ENCODE data around the gene POLRMT. TPM values are rescaled to one million over a fixed set of nuclear protein-coding genes. Genes with fewer than 3 reads are reported as not detected.
"Not testable (repeated sequence)": the region's sequence is repeated elsewhere in the genome, so short reads cannot be mapped to it uniquely, and the experiment has no call there.

Gene POLRMT
- total RNA-seq, 1 experiment from 2014 or later: 33.2 TPM

DNA sequence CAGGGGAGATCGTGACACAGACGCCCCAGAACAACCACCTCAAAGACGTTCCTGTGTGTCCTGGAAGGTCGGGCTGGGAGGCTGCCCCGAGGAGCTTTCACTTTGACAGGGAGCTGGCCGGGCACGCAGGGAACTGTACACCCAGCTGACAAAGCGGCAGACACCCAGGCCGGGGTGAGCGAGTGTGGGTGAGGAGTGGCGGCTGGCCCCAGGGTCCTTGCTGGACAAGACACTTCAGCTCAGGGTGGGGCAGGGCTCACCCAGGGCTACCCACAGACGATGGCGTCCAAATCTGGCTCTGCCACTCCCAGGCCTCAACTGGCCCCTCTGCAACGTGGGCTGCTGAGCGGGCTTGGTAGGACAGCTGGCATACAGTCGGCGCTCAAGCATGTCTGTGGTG, 8.4 kb upstream of the POLRMT start:
- no peak for DNase-seq
- Histone ChIP-seq H3K27me3 (no peaks in the 10 kb centered on the region), H3K4me3 (no peak overlapping the region), H3K9me3 (no peaks in the 10 kb centered on the region), H3K36me3 (no peaks in the 10 kb centered on the region)

DNA sequence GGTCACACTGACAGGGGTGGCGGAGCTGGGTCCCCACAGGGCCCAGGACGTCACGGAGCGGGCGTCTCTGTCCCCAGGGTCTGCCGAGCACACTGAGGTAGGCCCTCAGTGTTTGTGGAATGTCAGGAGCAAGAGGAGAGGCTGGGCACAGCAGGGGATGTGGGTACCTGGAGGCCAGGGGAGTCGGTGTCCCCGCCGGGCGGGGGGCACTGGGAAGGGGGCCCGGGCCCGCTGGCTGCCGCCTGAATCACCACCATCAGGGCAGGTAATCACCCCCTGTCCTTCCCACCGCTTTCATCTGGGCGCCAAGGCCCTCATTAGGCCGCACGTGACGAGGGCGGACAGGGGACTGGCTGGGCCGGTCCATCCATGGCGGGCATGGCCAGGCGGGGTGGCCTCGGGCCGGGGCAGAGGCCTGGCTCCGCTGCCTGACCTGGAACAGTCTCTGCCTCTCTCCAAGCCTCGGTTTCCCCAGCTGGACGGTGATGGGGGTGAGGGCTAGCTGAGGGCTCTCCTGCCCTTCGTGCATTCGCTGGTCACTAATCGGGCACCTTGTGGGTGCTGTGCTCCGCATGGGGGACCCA, 7.4 kb upstream of the POLRMT start:
- no peak for DNase-seq
- H3K36me3 ChIP-seq: no peaks in the 10 kb centered on the region
- no peaks in the 10 kb centered on the region for H3K27me3 ChIP-seq
- H3K4me3 ChIP-seq: no peak overlapping the region
- H3K9me3 ChIP-seq: no peaks in the 10 kb centered on the region

DNA sequence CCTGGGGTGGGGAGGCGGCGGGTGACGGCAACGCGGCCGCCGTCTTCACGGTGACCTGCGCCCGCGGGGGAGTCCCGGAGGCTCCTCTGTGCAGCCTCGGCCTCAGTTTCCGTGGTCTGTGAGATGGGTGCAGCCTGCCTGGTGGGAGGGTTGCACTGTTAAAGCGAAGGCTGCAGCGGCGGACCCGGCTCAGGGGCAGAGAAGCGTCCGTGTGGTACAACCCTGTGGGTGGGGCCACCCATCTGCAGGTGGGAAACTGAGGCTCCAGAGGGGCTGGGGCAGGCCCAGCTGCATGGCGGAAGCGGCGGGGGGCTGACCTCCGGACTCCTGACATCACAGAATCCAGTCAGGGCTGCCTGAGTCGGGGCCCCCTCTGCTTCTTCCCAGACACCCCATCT, 6.8 kb upstream of the POLRMT start:
- H3K9me3 ChIP-seq: no peaks in the 10 kb centered on the region
- H3K27me3 ChIP-seq: no peaks in the 10 kb centered on the region
- no peak for DNase-seq
- H3K36me3 ChIP-seq: no peaks in the 10 kb centered on the region
- H3K4me3 ChIP-seq: no peak overlapping the region

GRCh38 chr19:639253-640160, 6.2 kb upstream of the POLRMT start, which contains the start of gene FGF22:
Gene FGF22 (plus strand): TSS chr19:639879. CDS start chr19:639926, 47 bp downstream.
- DNase-seq: peak; percentile 85
- Histone ChIP-seq H3K9me3 (no peaks in the 10 kb centered on the region), H3K36me3 (no peaks in the 10 kb centered on the region), H3K27me3 (no peaks in the 10 kb centered on the region), H3K4me3 (peak within 1 kb of the TSS; percentile 34)

DNA sequence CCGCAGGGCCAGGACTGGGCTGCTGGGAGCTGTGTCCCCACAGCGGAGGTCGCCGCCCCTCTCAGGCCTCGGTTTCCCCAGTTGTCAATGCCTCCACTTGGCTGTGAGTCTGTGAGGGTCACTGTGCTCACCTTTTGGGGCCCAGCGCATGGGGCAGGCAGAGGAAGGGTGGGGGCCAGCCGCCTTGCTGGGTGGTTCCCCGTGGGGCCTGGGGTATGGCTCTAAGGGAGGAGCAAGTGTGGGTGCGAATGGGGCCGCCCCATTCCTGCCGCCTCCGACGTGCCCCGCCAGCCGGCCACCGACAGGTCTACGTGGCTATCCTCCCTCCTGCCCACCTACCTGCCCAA, 5.5 kb upstream of the POLRMT start:
- H3K27me3 ChIP-seq: no peaks in the 10 kb centered on the region
- no peaks in the 10 kb centered on the region for H3K36me3 ChIP-seq
- DNase-seq: no peak
- H3K9me3 ChIP-seq: no peaks in the 10 kb centered on the region
- H3K4me3 ChIP-seq: no peak overlapping the region

DNA sequence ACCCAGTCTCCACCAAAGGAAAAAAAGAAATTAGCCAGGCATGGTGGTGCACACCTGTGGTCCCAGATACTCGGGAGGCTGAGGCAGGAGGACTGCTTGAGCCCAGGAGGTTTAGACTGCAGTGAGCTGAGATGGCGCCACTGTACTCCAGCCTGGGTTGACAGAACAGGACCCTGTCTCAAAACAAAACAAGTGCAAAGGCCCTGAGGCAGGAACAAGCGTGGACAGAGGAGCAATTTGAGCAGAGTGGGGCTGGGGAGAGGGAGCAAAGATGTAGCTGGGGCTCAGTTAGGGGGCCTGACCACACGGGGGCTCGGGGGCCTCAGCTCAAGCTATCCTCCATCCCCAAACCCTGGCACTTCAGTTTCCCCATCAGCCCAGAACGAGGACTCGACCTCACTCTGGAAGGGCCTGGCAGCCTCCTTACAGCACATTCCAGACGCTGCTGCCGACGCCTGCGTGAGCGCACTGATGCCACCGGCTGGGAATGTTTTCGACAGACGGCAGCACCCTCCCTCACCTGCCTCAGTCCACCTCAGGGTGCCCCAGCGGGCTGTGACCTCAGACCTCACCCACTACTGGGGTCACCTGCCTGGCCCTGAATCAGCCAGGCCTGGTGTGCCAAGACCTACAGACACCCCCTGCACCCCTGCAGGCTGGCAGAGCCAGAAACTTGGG, 1.8 kb upstream of the POLRMT start:
- Histone ChIP-seq H3K4me3 (no peak overlapping the region), H3K9me3 (no peaks in the 10 kb centered on the region), H3K36me3 (no peaks in the 10 kb centered on the region; the same call in 1 of the 2 replicates), H3K27me3 (no peaks in the 10 kb centered on the region)
- no peak for DNase-seq

GRCh38 chr19:633786-634639, 676 bp upstream of the POLRMT start:
- H3K36me3 ChIP-seq: no peaks in the 10 kb centered on the region; the same call in 1 of the 2 replicates
- no peaks in the 10 kb centered on the region for H3K27me3 ChIP-seq
- no peak for DNase-seq
- peak overlapping the region; percentile 88 for H3K4me3 ChIP-seq
- H3K9me3 ChIP-seq: no peaks in the 10 kb centered on the region

DNA sequence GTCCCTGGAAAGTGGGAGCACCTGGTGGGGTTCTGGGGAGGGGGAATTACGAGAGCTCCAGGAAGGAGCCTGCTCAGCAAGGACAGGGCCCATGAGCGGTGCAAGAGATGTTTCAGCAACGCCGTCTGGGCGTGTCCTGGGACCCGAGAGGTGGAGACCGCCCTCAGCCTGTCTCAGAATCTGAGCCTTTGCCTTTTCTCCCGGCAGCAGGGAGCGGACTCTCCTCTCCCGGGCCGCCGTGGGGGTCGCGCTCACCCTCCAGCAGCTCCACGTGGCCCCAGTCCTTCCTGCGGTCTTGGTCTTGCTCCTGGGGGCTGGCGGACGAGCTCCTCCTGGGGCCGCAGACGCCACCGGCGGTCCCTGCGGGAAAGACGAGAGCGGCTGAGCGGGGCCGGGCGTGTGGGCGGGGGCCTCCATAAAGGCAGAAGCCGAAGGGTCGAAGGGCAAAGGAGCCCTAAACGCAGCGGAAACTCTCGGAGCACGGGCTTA, 714 bp downstream of the POLRMT start:
- DNase-seq: peak; percentile 42
- no peaks in the 10 kb centered on the region; the same call in 1 of the 2 replicates for H3K36me3 ChIP-seq
- no peaks in the 10 kb centered on the region for H3K9me3 ChIP-seq
- peak overlapping the region; percentile 88 for H3K4me3 ChIP-seq
- no peaks in the 10 kb centered on the region for H3K27me3 ChIP-seq

DNA sequence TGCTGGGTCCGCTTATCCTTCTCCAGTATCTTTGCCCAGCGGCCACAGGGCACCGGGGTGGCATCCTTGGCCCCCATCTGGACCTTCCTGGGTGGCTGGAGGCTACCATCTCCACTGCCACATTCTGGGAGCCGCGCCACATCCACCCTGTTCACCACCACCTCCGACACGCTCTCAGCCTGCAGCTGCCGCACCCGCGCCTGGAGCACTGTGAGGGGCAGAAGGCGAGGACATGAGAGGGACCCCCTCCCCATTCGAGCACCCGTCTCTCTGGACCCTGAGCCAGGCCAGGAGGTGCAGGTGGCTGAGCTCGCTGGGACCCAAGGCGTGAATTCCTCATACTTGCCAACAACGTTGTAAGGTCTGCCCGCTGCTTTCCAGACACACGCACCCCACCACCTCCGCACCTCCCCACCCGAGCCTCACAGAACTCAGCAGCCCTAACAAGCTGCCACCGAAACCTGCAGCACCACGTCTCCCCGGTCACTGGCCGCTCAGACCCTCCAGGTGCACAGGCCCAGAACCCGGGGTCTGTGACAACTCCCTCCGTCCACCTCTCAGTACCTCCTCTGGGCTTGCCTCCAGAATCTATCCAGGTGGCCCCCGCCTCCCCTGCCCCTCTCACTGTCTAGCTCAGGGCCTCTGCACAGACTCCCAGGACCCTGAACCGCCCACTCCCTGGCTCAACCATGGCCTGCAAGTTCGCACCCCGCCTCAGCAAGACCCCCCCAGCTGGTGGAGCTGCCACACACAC, 3.2 kb downstream of the POLRMT start:
- H3K4me3 ChIP-seq: no peak overlapping the region
- no peak for DNase-seq
- H3K36me3 ChIP-seq: no peaks in the 10 kb centered on the region; the same call in 1 of the 2 replicates

DNA sequence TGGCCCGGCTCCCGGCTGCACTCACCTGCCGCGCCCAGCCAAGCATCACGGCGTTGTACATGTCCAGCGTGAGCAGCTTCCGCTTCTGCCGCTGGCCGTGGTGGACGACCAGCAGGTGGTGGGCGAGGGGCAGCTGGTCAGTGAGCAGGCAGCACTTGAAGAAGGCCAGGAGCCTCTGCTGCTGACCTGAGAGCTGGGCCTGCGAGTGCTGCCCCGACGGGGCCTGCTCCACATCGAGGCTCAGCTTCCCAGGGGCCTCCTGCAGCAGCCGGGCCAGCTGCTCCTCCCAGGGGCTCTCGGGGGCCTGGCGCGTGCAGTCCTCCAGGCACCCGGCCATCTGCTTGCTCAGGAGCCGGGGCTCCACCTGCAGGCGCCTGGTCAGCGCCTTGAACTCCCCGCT, 3.8 kb downstream of the POLRMT start:
- not testable (repeated sequence) for DNase-seq, H3K36me3 ChIP-seq, H3K27me3 ChIP-seq

More for the DNA sequence above, 3.2 kb downstream of the POLRMT start:
- Histone ChIP-seq H3K27me3 (no peaks in the 10 kb centered on the region), H3K9me3 (no peaks in the 10 kb centered on the region)

DNA sequence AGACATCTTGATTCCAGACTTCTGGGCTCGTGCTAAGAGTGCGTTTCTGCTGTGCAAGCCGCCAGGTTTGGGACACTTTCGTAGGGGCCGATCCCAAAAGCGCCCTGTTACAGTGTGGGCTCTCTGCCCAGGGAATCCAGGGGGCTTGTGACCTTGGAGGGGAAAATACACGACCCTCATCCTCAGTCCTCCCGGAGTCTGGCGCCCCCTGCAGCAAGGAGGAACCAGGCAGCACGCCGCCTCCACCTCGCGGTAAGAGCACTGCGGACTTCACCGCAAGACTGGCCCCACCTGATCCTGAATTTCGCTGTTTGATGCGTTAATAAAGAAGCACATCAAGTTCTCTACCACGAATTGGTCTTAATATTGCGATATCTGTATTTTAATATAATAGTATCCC, 5.2 kb downstream of the POLRMT start:
- no peaks in the 10 kb centered on the region for H3K9me3 ChIP-seq
- no peak overlapping the region for H3K4me3 ChIP-seq
- no peaks in the 10 kb centered on the region; the same call in 1 of the 2 replicates for H3K36me3 ChIP-seq
- DNase-seq: no peak
- no peaks in the 10 kb centered on the region for H3K27me3 ChIP-seq

More for the DNA sequence above, 3.8 kb downstream of the POLRMT start:
- H3K4me3 ChIP-seq, H3K9me3 ChIP-seq: not testable (repeated sequence)

DNA sequence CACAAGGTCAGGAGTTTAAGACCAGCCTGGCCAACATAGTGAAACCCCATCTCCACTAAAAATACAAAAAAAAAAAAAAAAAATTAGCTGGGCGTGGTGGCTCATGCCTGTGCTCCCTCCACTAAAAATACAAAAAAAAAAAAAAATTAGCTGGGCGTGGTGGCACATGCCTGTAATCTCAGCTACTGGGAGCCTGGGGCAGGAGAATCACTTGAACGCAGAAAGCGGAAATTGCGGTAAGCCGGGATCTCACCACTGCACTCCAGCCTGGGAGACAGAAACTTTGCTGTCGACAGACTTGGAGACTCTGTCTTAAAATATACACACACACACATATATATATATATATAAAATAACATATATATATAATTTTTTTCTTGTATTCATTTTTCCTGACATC, 6.8 kb downstream of the POLRMT start:
- H3K36me3 ChIP-seq, DNase-seq, H3K27me3 ChIP-seq, H3K9me3 ChIP-seq, H3K4me3 ChIP-seq: not testable (repeated sequence)

GRCh38 chr19:625257-625656, 8.1 kb downstream of the POLRMT start:
- Histone ChIP-seq H3K9me3 (no peaks in the 10 kb centered on the region), H3K4me3 (no peak overlapping the region), H3K36me3 (no peaks in the 10 kb centered on the region; the same call in 1 of the 2 replicates), H3K27me3 (no peaks in the 10 kb centered on the region)
- DNase-seq: no peak

DNA sequence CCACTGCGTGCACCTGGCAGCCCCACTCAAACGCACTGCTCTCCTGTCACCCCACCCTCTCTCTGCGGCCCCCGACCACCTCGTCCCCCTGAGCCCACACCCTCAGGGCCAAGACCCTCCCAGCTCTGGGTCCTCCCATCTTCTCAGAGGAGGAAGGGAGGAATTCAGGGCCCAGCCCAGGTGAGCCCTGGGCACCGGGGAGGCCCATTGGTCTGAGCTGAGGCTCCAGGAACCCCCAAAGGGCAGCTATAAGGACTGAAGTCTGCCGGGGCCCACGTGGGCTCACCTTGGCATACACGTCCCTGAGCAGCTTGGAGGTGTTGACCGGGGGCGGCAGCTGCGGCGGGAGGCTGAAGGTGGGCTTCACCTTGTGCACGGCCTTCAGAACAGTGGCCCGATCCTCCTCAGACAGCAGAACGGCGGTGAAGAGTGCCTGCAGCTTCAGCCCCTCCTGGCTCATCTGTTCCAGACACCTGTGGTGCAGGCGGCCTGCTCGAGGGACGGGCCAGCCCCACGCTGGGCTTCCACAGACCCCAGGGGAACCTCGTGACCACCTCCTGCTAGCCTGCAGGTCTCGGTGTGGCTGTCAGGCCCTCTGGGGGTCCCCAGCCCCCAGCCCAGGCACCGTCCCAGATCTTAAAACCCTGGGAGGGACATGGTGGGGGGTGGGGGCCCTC, 8.8 kb downstream of the POLRMT start:
- H3K36me3 ChIP-seq: no peaks in the 10 kb centered on the region; the same call in 1 of the 2 replicates
- H3K9me3 ChIP-seq: no peaks in the 10 kb centered on the region
- no peak overlapping the region for H3K4me3 ChIP-seq
- DNase-seq: no peak
- no peaks in the 10 kb centered on the region for H3K27me3 ChIP-seq

GRCh38 chr19:623974-624373, 9.4 kb downstream of the POLRMT start:
- H3K27me3 ChIP-seq: no peaks in the 10 kb centered on the region
- H3K36me3 ChIP-seq: no peaks in the 10 kb centered on the region; the same call in 1 of the 2 replicates
- H3K9me3 ChIP-seq: no peaks in the 10 kb centered on the region
- H3K4me3 ChIP-seq: no peak overlapping the region
- DNase-seq: no peak

Measured in MG63 (cell line).